ENCODE results near the gene GALNT6.

The GALNT6 gene

DNA sequence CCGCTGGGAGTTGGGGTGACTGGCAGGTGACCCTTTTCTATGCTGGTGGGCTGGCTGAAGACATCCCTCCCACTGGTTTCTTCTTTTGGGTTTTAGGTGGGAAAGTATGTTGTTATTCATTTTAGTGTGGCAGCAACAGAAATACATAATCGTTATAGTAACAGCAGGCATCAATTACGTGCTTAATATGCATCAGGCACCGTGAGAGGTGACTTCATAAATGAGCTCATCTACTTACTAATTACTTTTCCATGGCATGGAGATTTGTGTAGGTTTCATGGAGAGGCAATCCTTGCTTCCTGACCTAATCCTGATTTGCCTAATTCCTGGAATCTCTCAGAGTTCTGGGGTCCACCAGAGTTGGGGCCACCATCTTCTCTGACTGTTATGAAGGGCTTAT, 31.4 kb downstream of the GALNT6 start:
- no peak overlapping the region for H3K27ac ChIP-seq
- no peak overlapping the region for H3K9ac ChIP-seq
- H2AFZ ChIP-seq = no peak overlapping the region
- H3K79me2 ChIP-seq = no peaks in the 10 kb centered on the region
- no peak overlapping the region for H3K4me2 ChIP-seq (ENCODE audit: low read length)
- H3K9me3 ChIP-seq (ENCODE audit: control insufficient read depth, low read length) = no peaks in the 10 kb centered on the region
- H3K27me3 ChIP-seq (ENCODE audit: control insufficient read depth, insufficient read depth, low read length) = no peaks in the 10 kb centered on the region
- TF ChIP-seq CTCF (IDR thresholded peaks at IDR 0.05) = no peak
- H3K4me1 ChIP-seq = no peaks in the 10 kb centered on the region
- no peaks in the 10 kb centered on the region for H3K36me3 ChIP-seq (ENCODE audit: control insufficient read depth, insufficient read depth, low read length)
- H3K4me3 ChIP-seq (ENCODE audit: low read depth, low read length) = no peak overlapping the region

DNA sequence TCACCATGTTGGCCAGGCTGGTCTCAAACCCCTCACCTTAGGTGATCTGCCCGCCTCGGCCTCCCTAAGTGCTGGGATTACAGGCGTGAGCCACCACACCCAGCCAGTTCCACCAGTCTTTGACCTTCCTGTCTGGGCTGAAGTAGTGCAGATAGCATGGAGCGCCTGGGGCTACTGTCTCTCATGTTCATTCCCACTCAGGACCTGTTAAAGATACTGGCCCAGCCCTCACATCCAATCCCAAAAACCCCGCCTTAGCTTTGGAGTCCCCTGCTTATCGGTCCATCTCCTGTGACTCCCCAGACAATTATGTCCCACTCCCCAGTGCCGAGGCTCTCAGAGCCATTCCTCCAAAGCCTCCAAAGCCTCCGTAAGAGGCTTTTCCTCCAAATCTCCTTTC, 32.7 kb downstream of the GALNT6 start:
- Histone ChIP-seq H3K27me3 (ENCODE audit: control insufficient read depth, insufficient read depth, low read length) (no peaks in the 10 kb centered on the region), H3K4me2 (ENCODE audit: low read length) (no peak overlapping the region), H2AFZ (no peak overlapping the region), H3K79me2 (no peaks in the 10 kb centered on the region), H3K9me3 (ENCODE audit: control insufficient read depth, low read length) (no peaks in the 10 kb centered on the region), H3K4me3 (ENCODE audit: low read depth, low read length) (no peak overlapping the region), H3K4me1 (no peaks in the 10 kb centered on the region), H3K27ac (no peak overlapping the region), H3K36me3 (ENCODE audit: control insufficient read depth, insufficient read depth, low read length) (no peaks in the 10 kb centered on the region), H3K9ac (no peak overlapping the region)
- no peak for TF ChIP-seq CTCF (IDR thresholded peaks at IDR 0.05)

- Histone ChIP-seq H2AFZ (no peak overlapping the region), H3K9ac (no peak overlapping the region), H3K79me2 (no peaks in the 10 kb centered on the region), H3K36me3 (ENCODE audit: control insufficient read depth, insufficient read depth, low read length) (no peaks in the 10 kb centered on the region), H3K27ac (no peak overlapping the region), H3K9me3 (ENCODE audit: control insufficient read depth, low read length) (no peaks in the 10 kb centered on the region), H3K4me3 (ENCODE audit: low read depth, low read length) (no peak overlapping the region), H3K4me1 (no peaks in the 10 kb centered on the region), H3K27me3 (ENCODE audit: control insufficient read depth, insufficient read depth, low read length) (no peaks in the 10 kb centered on the region), H3K4me2 (ENCODE audit: low read length) (no peak overlapping the region)
- TF ChIP-seq CTCF (IDR thresholded peaks at IDR 0.05) = no peak
Observed at GRCh38 chr12:51357374-51358047, 33.7 kb downstream of the GALNT6 start.

DNA sequence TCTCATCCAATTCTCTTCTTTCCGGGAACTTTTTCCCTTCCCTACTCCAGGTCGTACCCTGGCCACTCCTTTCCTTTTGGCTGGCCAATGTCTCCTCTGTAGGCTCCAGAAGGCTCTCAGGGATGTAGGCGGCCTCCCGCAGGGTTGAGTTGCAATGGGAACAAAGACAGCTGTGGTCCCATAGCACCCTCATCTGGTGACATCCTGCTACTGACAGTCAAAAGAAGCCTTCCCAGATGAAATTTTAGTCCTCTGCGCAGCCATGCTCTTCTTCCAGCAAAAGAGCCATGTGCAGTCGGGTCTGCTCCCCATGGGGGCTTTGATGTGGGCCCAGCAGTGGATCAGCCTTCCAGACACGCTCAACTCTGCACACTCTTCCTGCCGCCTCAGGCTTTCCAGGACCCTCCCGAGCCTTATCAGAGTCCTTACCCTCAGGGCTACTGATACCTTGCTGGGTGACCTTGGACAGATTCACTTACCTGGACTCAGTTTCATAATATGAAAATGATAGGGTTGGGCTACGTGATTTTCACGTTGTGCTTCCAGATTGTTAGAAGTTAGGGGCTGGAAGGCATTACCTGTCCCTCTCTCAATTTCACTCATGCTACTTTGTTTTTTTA, 39.2 kb downstream of the GALNT6 start:
- H3K27ac ChIP-seq = no peak overlapping the region
- H3K4me1 ChIP-seq = peaks cover 2% of the 10 kb centered on the region
- H3K27me3 ChIP-seq (ENCODE audit: control insufficient read depth, insufficient read depth, low read length) = no peaks in the 10 kb centered on the region
- peak; percentile 40 for TF ChIP-seq CTCF (IDR thresholded peaks at IDR 0.05)
- H3K36me3 ChIP-seq (ENCODE audit: control insufficient read depth, insufficient read depth, low read length) = no peaks in the 10 kb centered on the region
- no peak overlapping the region for H3K9ac ChIP-seq
- H3K4me2 ChIP-seq (ENCODE audit: low read length) = no peak overlapping the region
- no peaks in the 10 kb centered on the region for H3K9me3 ChIP-seq (ENCODE audit: control insufficient read depth, low read length)
- no peak overlapping the region for H2AFZ ChIP-seq
- no peaks in the 10 kb centered on the region for H3K79me2 ChIP-seq
- H3K4me3 ChIP-seq (ENCODE audit: low read depth, low read length) = no peak overlapping the region

DNA sequence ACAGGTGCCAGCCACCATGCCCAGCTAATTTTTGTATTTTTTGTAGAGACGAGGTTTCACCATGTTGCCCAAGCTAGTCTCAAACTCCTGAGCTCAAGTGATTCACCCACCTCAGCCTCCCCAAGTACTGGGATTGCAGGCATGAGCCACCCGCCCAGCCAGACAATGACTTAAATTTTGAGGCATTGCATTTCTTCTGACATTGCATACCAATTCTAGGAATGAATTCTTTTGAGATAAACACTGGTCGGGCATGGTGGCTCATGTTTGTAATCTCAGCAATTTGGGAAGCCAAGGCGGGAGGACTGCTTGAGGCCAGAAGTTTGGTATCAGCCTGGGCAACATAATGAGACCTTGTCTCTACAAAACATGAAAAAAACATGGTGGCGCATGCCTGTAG, 42.2 kb downstream of the GALNT6 start:
- Histone ChIP-seq H3K27me3 (ENCODE audit: control insufficient read depth, insufficient read depth, low read length) (no peaks in the 10 kb centered on the region), H3K9ac (no peak overlapping the region), H3K36me3 (ENCODE audit: control insufficient read depth, insufficient read depth, low read length) (no peaks in the 10 kb centered on the region), H3K4me1 (peaks cover 2% of the 10 kb centered on the region), H2AFZ (no peak overlapping the region), H3K27ac (no peak overlapping the region), H3K79me2 (no peaks in the 10 kb centered on the region), H3K4me2 (ENCODE audit: low read length) (no peak overlapping the region), H3K4me3 (ENCODE audit: low read depth, low read length) (no peak overlapping the region), H3K9me3 (ENCODE audit: control insufficient read depth, low read length) (no peaks in the 10 kb centered on the region)
- TF ChIP-seq CTCF (IDR thresholded peaks at IDR 0.05) = no peak
